Right ventricle myocardium superior (tissue), 1 donor: ENCODE measurements around the gene GNPTAB. TPM values are rescaled to one million over a fixed set of nuclear protein-coding genes. Genes with fewer than 3 reads are reported as not detected.

ENCODE experiments used
- ATAC-seq: fragments of 200-7000 bp; cut with Tn5 transposase; one replicate; pipeline ENCODE4 v1.9.1; 2020; ENCODE audit warnings: mild to moderate bottlenecking; ENCODE audit not compliant: poor library complexity
- DNase-seq: peaks from one replicate; pipeline ENCODE4 v3.0.0-alpha.2; 2020
- intact Hi-C: fragments of 100-400 bp; cut with DNase I; formaldehyde crosslinking; loops from one replicate; pipeline ENCODE4 v1.11.2; 2022
- total RNA-seq: library from RNA; stranded (reverse); fragmentation: NEBNext Ultra II Directional; extraction: Animal tissue kit (Norgen Biotek cat#: 25700); gene quantifications from one replicate; pipeline ENCODE4 v1.2.1, GENCODE V29; 2021
- donor health status: DM: no; HTN: yes; CAD: no; lungs with severe emphysema.

The GNPTAB gene
- total RNA-seq, 1 donor from 2014 or later: 52.9 TPM

GRCh38 chr12:101855976-101856375 lies 25.2 kb upstream of the GNPTAB start:
- DNase-seq (no peak), ATAC-seq (no peak)
- intact Hi-C loops: no loop called here

DNA sequence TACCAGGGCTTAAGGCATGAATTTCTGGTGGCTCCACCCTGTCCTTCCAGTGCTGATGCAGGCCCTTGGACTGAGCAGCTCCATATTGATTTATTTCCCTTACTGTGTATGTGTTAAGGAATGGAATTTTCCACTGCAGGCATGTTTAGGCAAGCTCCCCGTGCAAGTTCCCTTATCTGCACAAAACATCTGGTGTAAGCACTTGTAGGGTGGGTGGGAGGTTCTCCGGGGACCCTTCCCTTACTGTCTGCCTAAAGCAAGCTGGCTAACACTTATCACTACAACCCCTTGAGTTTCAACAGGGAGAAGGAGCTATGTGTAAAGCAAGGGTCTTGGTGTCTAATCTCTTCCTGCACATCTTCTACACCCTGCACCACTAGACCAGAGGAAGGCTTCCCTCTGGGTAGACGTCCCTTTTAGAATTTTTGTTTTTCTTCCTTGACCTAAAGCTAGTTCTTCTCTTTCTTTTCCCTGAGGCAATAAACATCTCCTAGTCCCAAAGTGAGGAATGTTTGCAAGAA lies 24.7 kb upstream of the GNPTAB start:
- ATAC-seq (no peak), DNase-seq (no peak)
- intact Hi-C loops: no loop called here

- DNase-seq: no peak
- intact Hi-C loops: no loop called here
- no peak for ATAC-seq
Measured at GRCh38 chr12:101854747-101855146, 24.0 kb upstream of the GNPTAB start.

DNA sequence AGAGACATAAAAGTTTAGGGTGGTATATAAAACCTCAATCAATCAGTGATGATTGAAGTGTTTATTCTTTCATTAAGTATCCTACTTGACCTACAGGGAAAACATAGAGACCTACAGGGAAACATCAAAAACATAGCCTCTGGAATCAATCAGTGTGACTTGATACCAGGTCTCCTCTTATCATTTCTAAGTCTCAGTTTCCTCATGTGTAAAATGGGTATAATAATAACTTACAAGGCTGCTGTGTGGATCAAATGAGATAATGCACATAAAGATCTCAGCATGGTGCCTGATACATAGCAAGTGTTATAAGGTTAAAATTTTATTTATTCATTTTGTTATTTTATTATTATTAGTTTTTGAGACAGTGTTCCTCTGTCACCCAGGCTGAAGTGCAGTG lies 22.2 kb upstream of the GNPTAB start:
- DNase-seq (no peak), ATAC-seq (no peak)
- intact Hi-C loops: no loop called here

- no peak for ATAC-seq
- intact Hi-C loops: no loop called here
- no peak for DNase-seq
Measured at GRCh38 chr12:101850199-101850598, 19.4 kb upstream of the GNPTAB start.

- no peak for ATAC-seq
- no peak for DNase-seq
- intact Hi-C loops: no loop called here
Measured at GRCh38 chr12:101847325-101847724, 16.6 kb upstream of the GNPTAB start.

- intact Hi-C loops: no loop called here
- no peak for ATAC-seq
- DNase-seq: no peak
Measured at GRCh38 chr12:101845137-101845711, 14.5 kb upstream of the GNPTAB start.

GRCh38 chr12:101841069-101841468 lies 10.3 kb upstream of the GNPTAB start:
- ATAC-seq (no peak), DNase-seq (no peak)
- intact Hi-C loops: no loop called here

DNA sequence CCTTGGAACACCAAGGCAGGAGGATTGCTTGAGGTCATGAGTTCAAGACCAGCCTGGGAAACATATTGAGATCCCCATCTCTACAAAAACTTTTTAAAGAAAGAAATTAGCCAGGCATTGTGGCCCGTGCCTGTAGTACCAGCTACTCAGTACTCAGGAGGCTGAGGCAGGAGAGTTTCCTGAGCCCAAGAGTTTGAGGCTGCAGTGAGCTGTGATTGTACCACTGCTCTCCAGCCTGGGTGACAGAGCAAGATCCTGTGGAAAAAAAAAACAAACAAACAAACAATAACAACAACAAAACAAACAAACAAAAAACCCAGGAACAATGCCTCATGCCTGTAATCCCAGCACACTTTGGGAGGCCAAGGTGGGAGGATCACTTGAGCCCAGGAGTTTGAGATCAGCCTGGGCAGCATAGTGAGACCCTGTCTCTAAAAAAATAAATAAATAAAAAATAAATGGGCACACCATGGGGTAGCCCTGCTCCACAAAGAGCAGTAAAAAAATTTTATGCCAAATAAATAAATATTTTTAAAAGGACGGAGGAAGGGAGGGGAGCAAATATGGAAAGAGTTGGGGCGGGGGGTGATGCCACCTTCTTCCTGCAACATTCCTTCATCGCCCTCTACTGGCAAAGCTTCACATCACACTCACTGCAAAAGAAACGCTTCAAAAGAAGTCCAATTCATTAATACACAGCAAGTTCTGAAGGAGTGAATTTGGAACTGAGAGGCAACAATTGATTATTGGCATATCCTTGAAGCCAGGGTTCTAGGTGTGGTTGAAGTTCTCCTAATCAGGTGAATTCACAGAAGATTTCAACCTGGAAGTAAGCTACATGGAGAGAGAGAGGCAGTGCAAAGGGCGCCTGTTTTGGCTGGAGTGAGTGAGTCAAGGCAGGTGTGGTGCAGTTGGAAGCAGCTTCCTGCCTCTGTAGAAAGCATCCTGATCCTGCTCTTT lies 8.8 kb upstream of the GNPTAB start:
- intact Hi-C loops: loop anchor here (10.0 kb wide), 1 partner anchor 425 kb away; no protein-coding TSS in a partner anchor
- ATAC-seq: peak; percentile 88
- DNase-seq: no peak

GRCh38 chr12:101838628-101839323 lies 8.0 kb upstream of the GNPTAB start:
- ATAC-seq: no peak
- intact Hi-C loops: loop anchor here (10.0 kb wide), 1 partner anchor 424 kb away; no protein-coding TSS in a partner anchor

GRCh38 chr12:101832030-101832429 lies 1.3 kb upstream of the GNPTAB start:
- DNase-seq (no peak), ATAC-seq (no peak)
- intact Hi-C loops: loop anchor here (10.0 kb wide), 1 partner anchor 417 kb away; no protein-coding TSS in a partner anchor

More at GRCh38 chr12:101838628-101839323, 8.0 kb upstream of the GNPTAB start:
- no peak for DNase-seq

GRCh38 chr12:101829639-101830366 lies 956 bp downstream of the GNPTAB start:
- no peak for DNase-seq
- intact Hi-C loops: loop anchor here (2.0 to 10.0 kb wide), 2 partner anchors 57 to 415 kb away; no protein-coding TSS in a partner anchor
- peak; percentile 18 for ATAC-seq

GRCh38 chr12:101828463-101829196 lies 2.1 kb downstream of the GNPTAB start:
- DNase-seq (no peak), ATAC-seq (no peak)
- intact Hi-C loops: no loop called here

GRCh38 chr12:101826766-101827368 lies 3.9 kb downstream of the GNPTAB start:
- intact Hi-C loops: no loop called here
- no peak for DNase-seq
- ATAC-seq: no peak

GRCh38 chr12:101824831-101825230 lies 5.9 kb downstream of the GNPTAB start:
- no peak for ATAC-seq
- intact Hi-C loops: no loop called here
- no peak for DNase-seq

GRCh38 chr12:101823891-101824290 lies 6.9 kb downstream of the GNPTAB start:
- DNase-seq: peak; percentile 61
- intact Hi-C loops: no loop called here
- ATAC-seq: peak; percentile 92

GRCh38 chr12:101823039-101823438 lies 7.7 kb downstream of the GNPTAB start:
- intact Hi-C loops: no loop called here
- DNase-seq (no peak), ATAC-seq (no peak)
